Measurements from ENCODE around the gene MAPKAPK3.

GRCh38 chr3:50609071-50609762, 7.7 kb upstream of the MAPKAPK3 start:
- TF ChIP-seq CTCF (IDR thresholded peaks at IDR 0.05) = no peak
- TF ChIP-seq POLR2A (IDR thresholded peaks at IDR 0.05) = no peak
